Skeletal muscle tissue (tissue), 4 donors: ENCODE results near the gene IGFBP3. TPM values are rescaled to one million over a fixed set of nuclear protein-coding genes. Genes with fewer than 3 reads are reported as not detected.

Source experiments
- H3K27ac ChIP-seq: one replicate; pipeline ENCODE4 v1.7.0; 2013; ENCODE audit warnings: mild to moderate bottlenecking, low read depth, low read length, inconsistent platforms
- H3K27me3 ChIP-seq, 3 donors: one replicate each; pipeline ENCODE4 v1.7.0; 2013; ENCODE audit warnings: low read length in 3 of 3; ENCODE audit not compliant: control insufficient read depth in 3 of 3, insufficient read depth in 3 of 3
- H3K36me3 ChIP-seq, 3 donors: one replicate each; pipeline ENCODE4 v1.7.0; 2013; ENCODE audit warnings: low read length in 3 of 3; ENCODE audit not compliant: control insufficient read depth in 3 of 3, insufficient read depth in 3 of 3
- H3K4me1 ChIP-seq, 3 donors: one replicate each; pipeline ENCODE4 v1.7.0; 2013; ENCODE audit warnings: low read length in 3 of 3, mild to moderate bottlenecking in 3 of 3; ENCODE audit not compliant: control insufficient read depth in 3 of 3, insufficient read depth in 3 of 3
- H3K4me3 ChIP-seq, 3 donors: one replicate each; pipeline ENCODE4 v1.7.0; 2013; ENCODE audit warnings: low read length in 3 of 3
- H3K9ac ChIP-seq, 3 donors: one replicate each; pipeline ENCODE4 v1.7.0; 2013; ENCODE audit warnings: low read length in 3 of 3, mild to moderate bottlenecking in 3 of 3, moderate library complexity in 2 of 3, low read depth in 1 of 3
- H3K9me3 ChIP-seq, 3 donors: one replicate each; pipeline ENCODE4 v1.7.0; 2013; ENCODE audit warnings: low read length in 3 of 3; ENCODE audit not compliant: control insufficient read depth in 3 of 3
- total RNA-seq: library from RNA; depleted of rRNA; stranded (reverse); fragments of >200 nt; gene quantifications from one replicate; pipeline ENCODE4 v1.2.3, GENCODE V29; 2014
- donor health status: Osteomylitis.

Gene IGFBP3
- total RNA-seq, 1 donor from 2014 or later = 112 TPM

GRCh38 chr7:45917658-45918057, 3.4 kb downstream of the IGFBP3 start:
- Histone ChIP-seq H3K9me3 (no peaks in the 10 kb centered on the region), H3K36me3 (peaks cover 5 to 14% (median 6%) of the 10 kb centered on the region in 3 donors), H3K4me3 (peak overlapping the region; percentile 8 to 39 (median 8)), H3K27me3 (peaks cover 20 to 43% (median 21%) of the 10 kb centered on the region in 3 donors), H3K27ac (no peak overlapping the region), H3K4me1 (peaks cover 20 to 35% (median 27%) of the 10 kb centered on the region in 3 donors), H3K9ac (no peak overlapping the region)

DNA sequence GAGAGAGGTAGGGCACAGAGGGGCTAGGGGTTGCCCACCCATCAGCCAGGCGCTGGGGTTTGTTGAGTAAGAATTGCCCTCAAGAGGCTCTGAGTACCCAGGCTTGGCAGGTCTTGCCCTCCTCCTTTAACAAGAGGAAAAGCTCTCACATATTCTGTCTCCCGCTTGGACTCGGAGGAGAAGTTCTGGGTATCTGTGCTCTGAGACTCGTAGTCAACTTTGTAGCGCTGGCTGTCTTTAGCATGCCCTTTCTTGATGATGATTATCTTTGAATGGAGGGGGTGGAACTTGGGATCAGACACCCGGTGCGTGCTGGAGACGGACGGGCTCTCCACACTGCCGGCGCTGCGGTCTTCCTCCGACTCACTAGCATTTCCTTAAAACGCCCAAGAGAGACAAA, 4.0 kb downstream of the IGFBP3 start:
- H3K27ac ChIP-seq = no peak overlapping the region
- no peaks in the 10 kb centered on the region for H3K9me3 ChIP-seq
- peaks cover 19 to 30% (median 21%) of the 10 kb centered on the region in 3 donors for H3K4me1 ChIP-seq
- no peak overlapping the region for H3K4me3 ChIP-seq
- H3K27me3 ChIP-seq = peaks cover 18 to 37% (median 21%) of the 10 kb centered on the region in 3 donors
- peaks cover 5 to 14% (median 6%) of the 10 kb centered on the region in 3 donors for H3K36me3 ChIP-seq
- peak overlapping the region in 1 of 3 donors; percentile 5 for H3K9ac ChIP-seq

GRCh38 chr7:45915606-45916005, 5.5 kb downstream of the IGFBP3 start:
- H3K27ac ChIP-seq = no peak overlapping the region
- H3K36me3 ChIP-seq = peaks cover 6 to 14% (median 7%) of the 10 kb centered on the region in 3 donors
- peaks cover 13 to 26% (median 18%) of the 10 kb centered on the region in 3 donors for H3K27me3 ChIP-seq
- H3K4me3 ChIP-seq = no peak overlapping the region
- no peak overlapping the region for H3K9ac ChIP-seq
- no peaks in the 10 kb centered on the region for H3K9me3 ChIP-seq
- peaks cover 13 to 18% (median 14%) of the 10 kb centered on the region in 3 donors for H3K4me1 ChIP-seq

DNA sequence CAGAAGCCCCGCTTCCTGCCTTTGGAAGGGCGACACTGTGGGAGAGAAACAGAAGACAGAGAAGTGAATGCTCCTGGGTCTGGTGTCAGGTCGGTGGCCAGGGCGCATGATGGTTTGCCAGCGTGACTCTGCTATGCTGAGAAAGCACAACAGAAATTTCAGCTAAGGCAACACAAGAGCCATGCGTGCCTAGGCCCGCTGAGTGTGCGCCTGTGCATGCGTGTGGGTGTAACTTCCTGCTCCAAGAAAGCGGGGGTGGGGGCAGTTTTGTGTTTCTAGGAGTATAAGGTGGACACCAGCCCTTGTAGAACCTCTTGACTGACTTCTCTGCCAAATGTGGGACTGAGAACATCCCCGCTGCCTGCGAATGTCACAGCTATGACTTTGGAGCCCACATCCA, 6.2 kb downstream of the IGFBP3 start:
- Histone ChIP-seq H3K4me1 (peaks cover 7 to 11% (median 8%) of the 10 kb centered on the region in 3 donors), H3K4me3 (no peak overlapping the region), H3K36me3 (peaks cover 6 to 14% (median 7%) of the 10 kb centered on the region in 3 donors), H3K27me3 (peaks cover 11 to 21% (median 12%) of the 10 kb centered on the region in 3 donors), H3K27ac (no peak overlapping the region), H3K9ac (no peak overlapping the region), H3K9me3 (no peaks in the 10 kb centered on the region)

GRCh38 chr7:45912972-45913371, 8.1 kb downstream of the IGFBP3 start:
- no peaks in the 10 kb centered on the region for H3K9me3 ChIP-seq
- H3K4me1 ChIP-seq = peaks cover 4% of the 10 kb centered on the region in 3 donors
- no peak overlapping the region for H3K9ac ChIP-seq
- H3K27me3 ChIP-seq = peaks cover 0 to 4% (median 3%) of the 10 kb centered on the region in 3 donors
- peaks cover 6 to 14% (median 7%) of the 10 kb centered on the region in 3 donors for H3K36me3 ChIP-seq
- H3K4me3 ChIP-seq = no peak overlapping the region
- H3K27ac ChIP-seq = no peak overlapping the region

DNA sequence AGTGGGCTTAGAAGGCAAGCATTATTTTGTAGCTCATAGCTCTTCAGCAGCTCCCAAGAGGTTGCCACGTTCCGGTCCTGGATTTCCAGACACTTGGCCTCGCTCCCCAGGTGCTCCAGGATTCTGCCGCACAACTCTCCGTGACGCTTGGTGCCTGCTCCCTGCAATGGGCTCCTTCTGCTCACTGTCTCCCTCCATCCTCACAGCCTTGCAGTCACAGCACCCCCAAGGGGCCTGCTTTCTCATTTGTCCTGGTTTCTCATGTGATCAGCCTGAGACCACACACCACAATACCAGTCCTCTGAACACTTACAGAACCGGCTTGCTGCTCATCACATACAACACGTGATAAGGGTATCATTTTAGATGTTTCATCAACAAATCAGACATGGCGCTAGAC, 9.8 kb downstream of the IGFBP3 start:
- no peaks in the 10 kb centered on the region for H3K9me3 ChIP-seq
- no peak overlapping the region for H3K4me3 ChIP-seq
- H3K27me3 ChIP-seq = peaks cover 0 to 4% (median 0%) of the 10 kb centered on the region in 3 donors
- H3K36me3 ChIP-seq = peaks cover 6 to 12% (median 7%) of the 10 kb centered on the region in 3 donors
- no peaks in the 10 kb centered on the region for H3K4me1 ChIP-seq
- no peak overlapping the region for H3K27ac ChIP-seq
- no peak overlapping the region for H3K9ac ChIP-seq

- H3K27me3 ChIP-seq = peaks cover 0 to under 1% (median 0%) of the 10 kb centered on the region in 3 donors
- H3K4me1 ChIP-seq = no peaks in the 10 kb centered on the region
- no peak overlapping the region for H3K9ac ChIP-seq
- H3K9me3 ChIP-seq = no peaks in the 10 kb centered on the region
- no peak overlapping the region for H3K4me3 ChIP-seq
- H3K27ac ChIP-seq = no peak overlapping the region
- peaks cover 6 to 8% (median 7%) of the 10 kb centered on the region in 3 donors for H3K36me3 ChIP-seq
These were observed 10.2 kb downstream of the IGFBP3 start for GRCh38 chr7:45910855-45911254.

GRCh38 chr7:45909561-45909960, 11.5 kb downstream of the IGFBP3 start:
- Histone ChIP-seq H3K27ac (no peak overlapping the region), H3K9ac (no peak overlapping the region), H3K27me3 (no peaks in the 10 kb centered on the region)

GRCh38 chr7:45902820-45903219, 18.3 kb downstream of the IGFBP3 start:
- H3K9me3 ChIP-seq = no peaks in the 10 kb centered on the region
- H3K9ac ChIP-seq = no peak overlapping the region
- H3K27me3 ChIP-seq = no peaks in the 10 kb centered on the region
- no peak overlapping the region for H3K4me3 ChIP-seq
- no peaks in the 10 kb centered on the region for H3K4me1 ChIP-seq
- no peak overlapping the region for H3K27ac ChIP-seq
- no peaks in the 10 kb centered on the region for H3K36me3 ChIP-seq

More at GRCh38 chr7:45909561-45909960, 11.5 kb downstream of the IGFBP3 start:
- Histone ChIP-seq H3K9me3 (no peaks in the 10 kb centered on the region), H3K4me1 (no peaks in the 10 kb centered on the region), H3K4me3 (no peak overlapping the region), H3K36me3 (peaks cover 0 to 4% (median under 1%) of the 10 kb centered on the region in 3 donors)

- no peaks in the 10 kb centered on the region for H3K4me1 ChIP-seq
- no peak overlapping the region for H3K27ac ChIP-seq
- H3K9me3 ChIP-seq = no peaks in the 10 kb centered on the region
- H3K36me3 ChIP-seq = no peaks in the 10 kb centered on the region
- no peak overlapping the region for H3K9ac ChIP-seq
- H3K27me3 ChIP-seq = no peaks in the 10 kb centered on the region
- no peak overlapping the region for H3K4me3 ChIP-seq
These were observed 19.5 kb downstream of the IGFBP3 start for GRCh38 chr7:45901566-45901965.
